MCF 10A (cell line): ENCODE measurements around the gene CAGE1. TPM values are rescaled to one million over a fixed set of nuclear protein-coding genes. Genes with fewer than 3 reads are reported as not detected.
"Not testable (repeated sequence)": the region's sequence is repeated elsewhere in the genome, so short reads cannot be mapped to it uniquely, and the experiment has no call there.

Experiments
- BruUV-seq: library from RNA; stranded (reverse); fragments of 400-500 nt; replicated peaks from 2 replicates; lab custom pipeline; 2021; lab: Mats Ljungman, UMichigan
- CTCF ChIA-PET: fragments of 300-600 bp; sonication (Branson Sonifier 250); formaldehyde crosslinking; extraction: SDS; loops from one replicate; lab custom pipeline; 2021; ENCODE audit warnings: antibody characterized with exemption, inconsistent platforms; lab: Yijun Ruan, JAX
- POLR2A ChIA-PET: fragments of 300-600, 350-650 bp; sonication (Branson Sonifier 250); formaldehyde crosslinking; extraction: SDS; loops from one replicate; lab custom pipeline; 2020; ENCODE audit warnings: antibody characterized with exemption, inconsistent platforms; lab: Yijun Ruan, JAX
- DNase-seq: peaks from one replicate; pipeline ENCODE4 v3.0.0-alpha.2; 2018; ENCODE audit not compliant: unreplicated experiment
- H3K27ac Mint-ChIP-seq: one replicate; pipeline ENCODE4 v1.8.0; 2022; ENCODE audit warnings: mild to moderate bottlenecking, low read depth, mixed read lengths; ENCODE audit not compliant: unreplicated experiment
- H3K27me3 Mint-ChIP-seq: one replicate; pipeline ENCODE4 v1.8.0; 2022; ENCODE audit warnings: mixed read lengths; ENCODE audit not compliant: insufficient read depth, unreplicated experiment
- H3K36me3 Mint-ChIP-seq: one replicate; pipeline ENCODE4 v1.8.0; 2022; ENCODE audit warnings: mild to moderate bottlenecking, moderate library complexity, mixed read lengths; ENCODE audit not compliant: insufficient read depth, unreplicated experiment
- H3K4me1 Mint-ChIP-seq: one replicate; pipeline ENCODE4 v1.8.0; 2022; ENCODE audit warnings: mixed read lengths; ENCODE audit not compliant: insufficient read depth, unreplicated experiment
- H3K4me3 Mint-ChIP-seq: one replicate; pipeline ENCODE4 v1.8.0; 2022; ENCODE audit warnings: mild to moderate bottlenecking, moderate library complexity, mixed read lengths; ENCODE audit not compliant: unreplicated experiment
- H3K9me3 Mint-ChIP-seq: one replicate; pipeline ENCODE4 v1.8.0; 2022; ENCODE audit warnings: mixed read lengths; ENCODE audit not compliant: unreplicated experiment
- intact Hi-C: fragments of 100-400 bp; cut with micrococcal nuclease; formaldehyde crosslinking; loops from 2 replicates; pipeline ENCODE4 v1.14.1; 2022
- total RNA-seq: library from RNA; stranded (reverse); gene quantifications from 2 replicates; pipeline ENCODE4 v1.2.3, GENCODE V29; 2022
- TF ChIP-seq, protein P1 (sequence below): fragments of 200-600 bp; IDR thresholded peaks from one replicate; pipeline ENCODE4 v1.8.0; 2022; ENCODE audit warnings: antibody characterized with exemption, mild to moderate bottlenecking; ENCODE audit not compliant: unreplicated experiment

Gene CAGE1
- total RNA-seq, 1 experiment from 2014 or later = 0.33 TPM

DNA sequence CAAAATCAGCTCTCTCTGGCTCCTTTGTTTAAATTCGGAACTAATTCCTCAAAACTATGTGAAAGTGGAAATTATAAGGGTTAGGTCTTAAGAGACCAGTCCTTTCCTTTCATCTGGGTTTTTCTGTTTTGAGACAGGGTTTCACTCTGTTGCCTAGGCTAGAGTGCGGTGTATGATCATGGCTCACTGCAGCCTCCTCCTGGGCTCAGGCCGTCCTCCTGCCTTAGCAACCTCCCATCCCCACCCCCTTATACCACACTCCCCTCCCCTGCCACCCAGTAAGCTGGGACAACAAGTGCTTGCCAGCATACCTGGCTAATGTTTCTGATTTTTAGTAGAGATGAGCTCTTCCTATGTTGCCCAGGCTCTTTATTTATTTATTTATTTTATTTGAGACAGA, 63.8 kb downstream of the CAGE1 start:
- Mint-ChIP-seq H3K27me3 (no peaks in the 10 kb centered on the region), H3K4me3 (no peak overlapping the region), H3K36me3 (peaks cover 13% of the 10 kb centered on the region), H3K4me1 (peaks cover 6% of the 10 kb centered on the region), H3K27ac (no peak overlapping the region), H3K9me3 (peaks cover 8% of the 10 kb centered on the region)
- TF ChIP-seq, protein P1, sequence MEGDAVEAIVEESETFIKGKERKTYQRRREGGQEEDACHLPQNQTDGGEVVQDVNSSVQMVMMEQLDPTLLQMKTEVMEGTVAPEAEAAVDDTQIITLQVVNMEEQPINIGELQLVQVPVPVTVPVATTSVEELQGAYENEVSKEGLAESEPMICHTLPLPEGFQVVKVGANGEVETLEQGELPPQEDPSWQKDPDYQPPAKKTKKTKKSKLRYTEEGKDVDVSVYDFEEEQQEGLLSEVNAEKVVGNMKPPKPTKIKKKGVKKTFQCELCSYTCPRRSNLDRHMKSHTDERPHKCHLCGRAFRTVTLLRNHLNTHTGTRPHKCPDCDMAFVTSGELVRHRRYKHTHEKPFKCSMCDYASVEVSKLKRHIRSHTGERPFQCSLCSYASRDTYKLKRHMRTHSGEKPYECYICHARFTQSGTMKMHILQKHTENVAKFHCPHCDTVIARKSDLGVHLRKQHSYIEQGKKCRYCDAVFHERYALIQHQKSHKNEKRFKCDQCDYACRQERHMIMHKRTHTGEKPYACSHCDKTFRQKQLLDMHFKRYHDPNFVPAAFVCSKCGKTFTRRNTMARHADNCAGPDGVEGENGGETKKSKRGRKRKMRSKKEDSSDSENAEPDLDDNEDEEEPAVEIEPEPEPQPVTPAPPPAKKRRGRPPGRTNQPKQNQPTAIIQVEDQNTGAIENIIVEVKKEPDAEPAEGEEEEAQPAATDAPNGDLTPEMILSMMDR = no peak
- ChIA-PET CTCF (no interaction called here), POLR2A (interaction anchor here (0.6 to 2.2 kb wide), 4 partner anchors 12 to 64 kb away, joined by 3 to 6 read pairs (median 4); partner anchors contain the start of genes CAGE1 and RIOK1)
- no TSS peak for BruUV-seq
- DNase-seq = no peak
- intact Hi-C loops = no loop called here

DNA sequence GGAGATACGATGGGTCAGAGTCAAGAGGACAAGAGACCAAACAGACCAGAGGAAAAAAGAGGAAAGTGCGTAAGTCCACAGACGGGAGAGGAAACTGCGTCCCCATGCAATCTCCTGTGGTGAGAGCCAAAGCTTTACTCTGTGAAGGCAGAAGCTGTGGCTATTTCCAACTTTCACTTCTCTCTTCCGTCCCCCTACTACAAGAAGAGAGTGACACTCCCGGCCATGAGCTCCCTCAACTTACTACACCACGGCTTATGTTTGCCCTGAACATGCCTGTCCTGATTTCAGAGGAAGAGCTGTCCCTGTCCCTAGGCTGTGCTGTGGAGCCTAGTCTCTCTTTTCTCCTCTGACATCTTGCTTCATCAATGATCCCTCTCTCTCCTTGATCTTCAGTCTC, 65.0 kb downstream of the CAGE1 start:
- BruUV-seq = no TSS peak
- ChIA-PET POLR2A (interaction anchor here (1.4 to 2.2 kb wide), 3 partner anchors 11 to 65 kb away, joined by 4 to 6 read pairs (median 5); partner anchors contain the start of genes CAGE1, RIOK1 and SSR1), CTCF (interaction anchor here (1.4 to 1.6 kb wide), 2 partner anchors 49 to 66 kb away, joined by 3 to 7 read pairs; no protein-coding TSS in a partner anchor)
- Mint-ChIP-seq H3K27ac (no peak overlapping the region), H3K4me3 (no peak overlapping the region), H3K27me3 (no peaks in the 10 kb centered on the region), H3K9me3 (peaks cover 8% of the 10 kb centered on the region), H3K36me3 (peaks cover 13% of the 10 kb centered on the region), H3K4me1 (peaks cover 6% of the 10 kb centered on the region)
- intact Hi-C loops = no loop called here
- TF ChIP-seq, protein P1 = no peak
- DNase-seq = no peak

DNA sequence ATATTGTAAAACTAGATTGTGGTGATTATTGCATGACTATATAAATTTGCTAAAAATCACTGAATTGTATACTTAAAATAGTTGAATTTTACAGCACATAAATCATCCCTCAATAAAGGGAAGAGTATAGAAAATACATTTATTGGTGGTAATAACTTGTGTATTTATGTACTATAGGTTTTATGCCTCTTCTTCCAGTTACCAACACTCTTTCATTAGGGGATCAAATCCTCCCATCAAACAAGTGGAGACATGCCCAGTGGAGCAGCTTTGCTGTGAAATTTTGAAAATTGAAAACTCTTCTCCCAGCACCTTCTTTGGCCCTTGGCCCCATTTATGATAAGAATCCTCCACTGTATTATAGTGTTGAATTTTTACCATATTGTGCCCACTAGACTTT, 66.5 kb downstream of the CAGE1 start:
- intact Hi-C loops = no loop called here
- TF ChIP-seq, protein P1 = no peak
- ChIA-PET CTCF (no interaction called here), POLR2A (interaction anchor here (0.6 to 2.0 kb wide), 5 partner anchors 15 to 266 kb away, joined by 3 to 4 read pairs (median 3); partner anchors contain the start of genes CAGE1 and RIOK1)
- H3K27ac Mint-ChIP-seq = peak overlapping the region; percentile 70
- H3K9me3 Mint-ChIP-seq = peaks cover 8% of the 10 kb centered on the region
- H3K4me1 Mint-ChIP-seq = peaks cover 6% of the 10 kb centered on the region
- no peaks in the 10 kb centered on the region for H3K27me3 Mint-ChIP-seq
- peak; percentile 17 for DNase-seq
- no peak overlapping the region for H3K4me3 Mint-ChIP-seq
- H3K36me3 Mint-ChIP-seq = peaks cover 8% of the 10 kb centered on the region
- no TSS peak for BruUV-seq

DNA sequence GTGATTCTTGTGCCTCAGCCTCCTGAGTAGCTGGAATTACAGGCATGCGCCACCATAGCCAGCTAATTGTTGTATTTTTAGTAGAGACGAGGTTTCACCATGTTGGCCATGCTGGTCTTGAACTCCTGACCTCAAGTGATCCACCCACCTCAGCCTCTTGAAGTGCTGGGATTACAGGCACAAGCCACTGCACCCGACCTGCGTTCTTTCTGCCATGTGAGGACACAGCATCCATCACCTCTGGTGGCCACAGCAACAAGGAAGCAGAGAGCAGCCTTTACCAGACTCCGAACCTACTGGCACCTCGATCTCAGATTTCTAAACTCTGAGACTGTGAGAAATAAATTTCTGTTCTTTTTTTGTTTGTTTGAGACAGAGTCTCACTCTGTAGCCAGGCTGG, 67.7 kb downstream of the CAGE1 start:
- H3K36me3 Mint-ChIP-seq, H3K4me1 Mint-ChIP-seq, H3K27me3 Mint-ChIP-seq, H3K27ac Mint-ChIP-seq, DNase-seq, H3K9me3 Mint-ChIP-seq, BruUV-seq, H3K4me3 Mint-ChIP-seq, intact Hi-C loops: not testable (repeated sequence)
- ChIA-PET POLR2A (interaction anchor here (0.6 to 2.0 kb wide), 2 partner anchors 69 to 196 kb away, joined by 4 read pairs; no protein-coding TSS in a partner anchor), CTCF (interaction anchor here (0.9 kb wide), 1 partner anchor 68 kb away, joined by 3 read pairs; the partner anchor contains the start of gene RIOK1)

DNA sequence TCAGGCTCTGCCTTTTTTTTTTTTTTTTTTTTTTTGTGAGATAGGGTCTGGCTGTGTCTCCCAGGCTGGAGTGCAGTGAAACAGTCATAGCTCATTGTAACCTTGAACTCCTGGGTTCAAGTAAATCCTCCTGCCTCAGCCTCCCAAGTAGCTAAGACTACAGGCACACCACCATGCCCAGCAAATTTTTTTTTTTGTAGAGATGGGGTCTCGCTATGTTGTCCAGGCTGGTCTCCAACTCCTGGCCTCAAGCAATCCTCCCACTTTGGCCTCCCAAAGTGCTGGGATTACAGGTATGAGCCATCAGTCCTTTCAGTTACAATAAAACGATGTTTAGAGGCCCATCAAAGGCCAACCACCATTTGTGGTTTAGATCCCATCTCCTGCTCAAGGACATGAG, 70.1 kb downstream of the CAGE1 start:
- H3K4me1 Mint-ChIP-seq, H3K4me3 Mint-ChIP-seq, H3K27me3 Mint-ChIP-seq, H3K36me3 Mint-ChIP-seq, intact Hi-C loops, BruUV-seq, H3K9me3 Mint-ChIP-seq, H3K27ac Mint-ChIP-seq, DNase-seq: not testable (repeated sequence)
- CTCF ChIA-PET = interaction anchor here (0.6 to 1.1 kb wide), 2 partner anchors 11 to 447 kb away, joined by 3 read pairs; no protein-coding TSS in a partner anchor
- POLR2A ChIA-PET = interaction anchor here (0.7 kb wide), 1 partner anchor 70 kb away, joined by 3 read pairs; no protein-coding TSS in a partner anchor
